ENCODE measurements around the gene ZBTB42. TPM values are rescaled to one million over a fixed set of nuclear protein-coding genes. Genes with fewer than 3 reads are reported as not detected.

The ZBTB42 gene
- total RNA-seq, 1 experiment from 2014 or later: 6.4 TPM

DNA sequence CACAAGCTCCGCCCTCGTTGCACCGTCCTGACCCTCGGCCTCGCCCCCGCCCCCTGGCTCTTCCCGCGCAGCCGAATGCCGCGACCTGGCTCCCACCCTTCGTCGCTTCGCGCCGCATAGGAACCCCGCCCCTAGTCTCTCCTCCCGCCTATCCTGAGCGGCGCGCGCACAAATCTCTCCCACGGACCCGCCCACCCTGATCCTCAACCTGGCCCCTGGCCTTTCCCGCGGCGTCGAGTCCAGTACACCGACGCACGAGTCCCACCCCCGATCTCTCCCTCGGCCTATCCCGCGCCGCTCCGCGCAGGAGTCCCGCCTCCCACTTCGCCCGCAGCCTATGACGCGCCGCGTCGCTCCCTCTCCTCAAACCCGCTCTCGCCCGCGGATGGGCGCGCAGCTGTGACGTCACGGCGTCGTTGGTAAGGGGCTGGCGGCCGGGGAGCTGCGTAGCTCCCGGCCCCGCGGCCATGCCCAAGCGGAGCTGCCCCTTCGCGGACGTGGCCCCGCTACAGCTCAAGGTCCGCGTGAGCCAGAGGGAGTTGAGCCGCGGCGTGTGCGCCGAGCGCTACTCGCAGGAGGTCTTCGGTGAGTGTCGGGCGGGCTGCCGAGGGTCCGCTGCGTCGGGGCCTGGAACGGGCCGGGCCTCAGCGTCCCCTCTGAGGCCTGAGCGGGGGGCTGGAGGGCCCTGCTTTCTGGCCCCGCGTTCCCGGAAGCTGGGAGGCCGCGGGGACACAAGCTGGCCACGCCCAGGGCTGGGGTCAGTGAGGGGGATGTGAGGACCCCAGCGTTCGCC lies 48.0 kb upstream of the ZBTB42 start, which contains the start of gene SIVA1 (continued):
- TF ChIP-seq, protein P1, sequence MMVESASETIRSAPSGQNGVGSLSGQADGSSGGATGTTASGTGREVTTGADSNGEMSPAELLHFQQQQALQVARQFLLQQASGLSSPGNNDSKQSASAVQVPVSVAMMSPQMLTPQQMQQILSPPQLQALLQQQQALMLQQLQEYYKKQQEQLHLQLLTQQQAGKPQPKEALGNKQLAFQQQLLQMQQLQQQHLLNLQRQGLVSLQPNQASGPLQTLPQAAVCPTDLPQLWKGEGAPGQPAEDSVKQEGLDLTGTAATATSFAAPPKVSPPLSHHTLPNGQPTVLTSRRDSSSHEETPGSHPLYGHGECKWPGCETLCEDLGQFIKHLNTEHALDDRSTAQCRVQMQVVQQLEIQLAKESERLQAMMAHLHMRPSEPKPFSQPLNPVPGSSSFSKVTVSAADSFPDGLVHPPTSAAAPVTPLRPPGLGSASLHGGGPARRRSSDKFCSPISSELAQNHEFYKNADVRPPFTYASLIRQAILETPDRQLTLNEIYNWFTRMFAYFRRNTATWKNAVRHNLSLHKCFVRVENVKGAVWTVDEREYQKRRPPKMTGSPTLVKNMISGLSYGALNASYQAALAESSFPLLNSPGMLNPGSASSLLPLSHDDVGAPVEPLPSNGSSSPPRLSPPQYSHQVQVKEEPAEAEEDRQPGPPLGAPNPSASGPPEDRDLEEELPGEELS (CRISPR knock-in tag; IDR thresholded peaks at IDR 0.05): no peak
- TF ChIP-seq ZNF317 (CRISPR knock-in tag; IDR thresholded peaks at IDR 0.05; ENCODE audit: borderline replicate concordance, low read depth) (no peak; the same call in 1 of the 2 replicates), SOX15 (CRISPR knock-in tag; IDR thresholded peaks at IDR 0.05) (no peak), HMGXB4 (CRISPR knock-in tag; IDR thresholded peaks at IDR 0.05) (peak; percentile 53; the same call in 1 of the 2 replicates), FOXJ3 (CRISPR knock-in tag; IDR thresholded peaks at IDR 0.05; ENCODE audit: borderline replicate concordance) (no peak), PRRX2 (CRISPR knock-in tag; IDR thresholded peaks at IDR 0.05) (no peak), SP1 (CRISPR knock-in tag; conservative IDR thresholded peaks at IDR 0.05) (peak; percentile 96), ZNF423 (CRISPR knock-in tag; IDR thresholded peaks at IDR 0.05) (no peak), MAX (CRISPR knock-in tag; IDR thresholded peaks at IDR 0.05) (peak; percentile 85), GABPB1 (CRISPR knock-in tag; IDR thresholded peaks at IDR 0.05) (peak; percentile 40), ZNF396 (CRISPR knock-in tag; IDR thresholded peaks at IDR 0.05; ENCODE audit: borderline replicate concordance) (no peak), NR3C1 (CRISPR knock-in tag; conservative IDR thresholded peaks at IDR 0.05; ENCODE audit: low read depth) (no peak), ELF4 (CRISPR knock-in tag; IDR thresholded peaks at IDR 0.05; ENCODE audit: low read depth) (no peak), ZNF281 (CRISPR knock-in tag; IDR thresholded peaks at IDR 0.05) (0 out of 2 replicates have a peak, but pooled peaks have one; percentile 11), ESRRA (CRISPR knock-in tag; IDR thresholded peaks at IDR 0.05; ENCODE audit: borderline replicate concordance) (no peak; the same call in 1 of the 2 replicates), TEAD1 (CRISPR knock-in tag; IDR thresholded peaks at IDR 0.05) (no peak)
- TF ChIP-seq, protein P2, sequence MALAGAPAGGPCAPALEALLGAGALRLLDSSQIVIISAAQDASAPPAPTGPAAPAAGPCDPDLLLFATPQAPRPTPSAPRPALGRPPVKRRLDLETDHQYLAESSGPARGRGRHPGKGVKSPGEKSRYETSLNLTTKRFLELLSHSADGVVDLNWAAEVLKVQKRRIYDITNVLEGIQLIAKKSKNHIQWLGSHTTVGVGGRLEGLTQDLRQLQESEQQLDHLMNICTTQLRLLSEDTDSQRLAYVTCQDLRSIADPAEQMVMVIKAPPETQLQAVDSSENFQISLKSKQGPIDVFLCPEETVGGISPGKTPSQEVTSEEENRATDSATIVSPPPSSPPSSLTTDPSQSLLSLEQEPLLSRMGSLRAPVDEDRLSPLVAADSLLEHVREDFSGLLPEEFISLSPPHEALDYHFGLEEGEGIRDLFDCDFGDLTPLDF (CRISPR knock-in tag; IDR thresholded peaks at IDR 0.05): 0 out of 2 replicates have a peak, but pooled peaks have one; percentile 75
- TF ChIP-seq, protein P3, sequence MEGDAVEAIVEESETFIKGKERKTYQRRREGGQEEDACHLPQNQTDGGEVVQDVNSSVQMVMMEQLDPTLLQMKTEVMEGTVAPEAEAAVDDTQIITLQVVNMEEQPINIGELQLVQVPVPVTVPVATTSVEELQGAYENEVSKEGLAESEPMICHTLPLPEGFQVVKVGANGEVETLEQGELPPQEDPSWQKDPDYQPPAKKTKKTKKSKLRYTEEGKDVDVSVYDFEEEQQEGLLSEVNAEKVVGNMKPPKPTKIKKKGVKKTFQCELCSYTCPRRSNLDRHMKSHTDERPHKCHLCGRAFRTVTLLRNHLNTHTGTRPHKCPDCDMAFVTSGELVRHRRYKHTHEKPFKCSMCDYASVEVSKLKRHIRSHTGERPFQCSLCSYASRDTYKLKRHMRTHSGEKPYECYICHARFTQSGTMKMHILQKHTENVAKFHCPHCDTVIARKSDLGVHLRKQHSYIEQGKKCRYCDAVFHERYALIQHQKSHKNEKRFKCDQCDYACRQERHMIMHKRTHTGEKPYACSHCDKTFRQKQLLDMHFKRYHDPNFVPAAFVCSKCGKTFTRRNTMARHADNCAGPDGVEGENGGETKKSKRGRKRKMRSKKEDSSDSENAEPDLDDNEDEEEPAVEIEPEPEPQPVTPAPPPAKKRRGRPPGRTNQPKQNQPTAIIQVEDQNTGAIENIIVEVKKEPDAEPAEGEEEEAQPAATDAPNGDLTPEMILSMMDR (IDR thresholded peaks at IDR 0.05): no peak
- TF ChIP-seq, protein P4, sequence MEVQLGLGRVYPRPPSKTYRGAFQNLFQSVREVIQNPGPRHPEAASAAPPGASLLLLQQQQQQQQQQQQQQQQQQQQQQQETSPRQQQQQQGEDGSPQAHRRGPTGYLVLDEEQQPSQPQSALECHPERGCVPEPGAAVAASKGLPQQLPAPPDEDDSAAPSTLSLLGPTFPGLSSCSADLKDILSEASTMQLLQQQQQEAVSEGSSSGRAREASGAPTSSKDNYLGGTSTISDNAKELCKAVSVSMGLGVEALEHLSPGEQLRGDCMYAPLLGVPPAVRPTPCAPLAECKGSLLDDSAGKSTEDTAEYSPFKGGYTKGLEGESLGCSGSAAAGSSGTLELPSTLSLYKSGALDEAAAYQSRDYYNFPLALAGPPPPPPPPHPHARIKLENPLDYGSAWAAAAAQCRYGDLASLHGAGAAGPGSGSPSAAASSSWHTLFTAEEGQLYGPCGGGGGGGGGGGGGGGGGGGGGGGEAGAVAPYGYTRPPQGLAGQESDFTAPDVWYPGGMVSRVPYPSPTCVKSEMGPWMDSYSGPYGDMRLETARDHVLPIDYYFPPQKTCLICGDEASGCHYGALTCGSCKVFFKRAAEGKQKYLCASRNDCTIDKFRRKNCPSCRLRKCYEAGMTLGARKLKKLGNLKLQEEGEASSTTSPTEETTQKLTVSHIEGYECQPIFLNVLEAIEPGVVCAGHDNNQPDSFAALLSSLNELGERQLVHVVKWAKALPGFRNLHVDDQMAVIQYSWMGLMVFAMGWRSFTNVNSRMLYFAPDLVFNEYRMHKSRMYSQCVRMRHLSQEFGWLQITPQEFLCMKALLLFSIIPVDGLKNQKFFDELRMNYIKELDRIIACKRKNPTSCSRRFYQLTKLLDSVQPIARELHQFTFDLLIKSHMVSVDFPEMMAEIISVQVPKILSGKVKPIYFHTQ (CRISPR knock-in tag; IDR thresholded peaks at IDR 0.05): no peak
- TF ChIP-seq, protein P5, sequence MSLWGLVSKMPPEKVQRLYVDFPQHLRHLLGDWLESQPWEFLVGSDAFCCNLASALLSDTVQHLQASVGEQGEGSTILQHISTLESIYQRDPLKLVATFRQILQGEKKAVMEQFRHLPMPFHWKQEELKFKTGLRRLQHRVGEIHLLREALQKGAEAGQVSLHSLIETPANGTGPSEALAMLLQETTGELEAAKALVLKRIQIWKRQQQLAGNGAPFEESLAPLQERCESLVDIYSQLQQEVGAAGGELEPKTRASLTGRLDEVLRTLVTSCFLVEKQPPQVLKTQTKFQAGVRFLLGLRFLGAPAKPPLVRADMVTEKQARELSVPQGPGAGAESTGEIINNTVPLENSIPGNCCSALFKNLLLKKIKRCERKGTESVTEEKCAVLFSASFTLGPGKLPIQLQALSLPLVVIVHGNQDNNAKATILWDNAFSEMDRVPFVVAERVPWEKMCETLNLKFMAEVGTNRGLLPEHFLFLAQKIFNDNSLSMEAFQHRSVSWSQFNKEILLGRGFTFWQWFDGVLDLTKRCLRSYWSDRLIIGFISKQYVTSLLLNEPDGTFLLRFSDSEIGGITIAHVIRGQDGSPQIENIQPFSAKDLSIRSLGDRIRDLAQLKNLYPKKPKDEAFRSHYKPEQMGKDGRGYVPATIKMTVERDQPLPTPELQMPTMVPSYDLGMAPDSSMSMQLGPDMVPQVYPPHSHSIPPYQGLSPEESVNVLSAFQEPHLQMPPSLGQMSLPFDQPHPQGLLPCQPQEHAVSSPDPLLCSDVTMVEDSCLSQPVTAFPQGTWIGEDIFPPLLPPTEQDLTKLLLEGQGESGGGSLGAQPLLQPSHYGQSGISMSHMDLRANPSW (CRISPR knock-in tag; conservative IDR thresholded peaks at IDR 0.05; ENCODE audit: low read depth): no peak
- TF ChIP-seq, protein P6, sequence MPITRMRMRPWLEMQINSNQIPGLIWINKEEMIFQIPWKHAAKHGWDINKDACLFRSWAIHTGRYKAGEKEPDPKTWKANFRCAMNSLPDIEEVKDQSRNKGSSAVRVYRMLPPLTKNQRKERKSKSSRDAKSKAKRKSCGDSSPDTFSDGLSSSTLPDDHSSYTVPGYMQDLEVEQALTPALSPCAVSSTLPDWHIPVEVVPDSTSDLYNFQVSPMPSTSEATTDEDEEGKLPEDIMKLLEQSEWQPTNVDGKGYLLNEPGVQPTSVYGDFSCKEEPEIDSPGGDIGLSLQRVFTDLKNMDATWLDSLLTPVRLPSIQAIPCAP (CRISPR knock-in tag; IDR thresholded peaks at IDR 0.05): no peak

Measured in WTC11 (cell line).